SK-N-SH (cell line): ENCODE data around the gene CRYBG1. TPM values are rescaled to one million over a fixed set of nuclear protein-coding genes. Genes with fewer than 3 reads are reported as not detected.
A peak's percentile ranks its signal among the peaks of the same experiment; 100 is the strongest.

Experiments
- CTCF ChIA-PET: fragments of 300-600, 350-600 bp; formaldehyde crosslinking; extraction: SDS; loops from one replicate; lab custom pipeline; 2021; lab: Yijun Ruan, JAX
- POLR2A ChIA-PET: fragments of 350-600 bp; sonication (Branson Sonifier 250); formaldehyde crosslinking; extraction: SDS; loops from one replicate; lab custom pipeline; 2020; ENCODE audit warnings: antibody characterized with exemption, inconsistent platforms; lab: Yijun Ruan, JAX
- DNase-seq: peaks from one replicate; pipeline ENCODE4 v3.0.0; 2012
- H2AFZ ChIP-seq: fragments of 200-600 bp; sonication (generic); 2 replicates; pipeline ENCODE4 v1.8.1; 2016; ENCODE audit warnings: antibody characterized with exemption, mild to moderate bottlenecking, low read depth
- H3F3A ChIP-seq: fragments of 200-600 bp; sonication (generic); replicated peaks from 2 replicates; pipeline ENCODE3; 2016; ENCODE audit warnings: antibody characterized with exemption, mild to moderate bottlenecking; ENCODE audit not compliant: insufficient read depth
- H3K27ac ChIP-seq, 2 experiments: fragments of 200-500 bp in 1 of 2; fragments of 200-600 bp in 1 of 2; sonication (Bioruptor generic) in 1 of 2; sonication (generic), shearing (Covaris generic) in 1 of 2; 2 replicates each; pipeline versions ENCODE4 v1.5.1 to v1.6.1; 2014 to 2016; ENCODE audit warnings: low read depth in 2 of 2, inconsistent platforms in 1 of 2, low read length in 1 of 2, mild to moderate bottlenecking in 1 of 2, mixed read lengths in 1 of 2
- H3K27me3 ChIP-seq: fragments of 200-600 bp; sonication (generic), shearing (Covaris generic); 2 replicates; pipeline ENCODE4 v1.6.1; 2016; ENCODE audit warnings: mixed run types; ENCODE audit not compliant: insufficient read depth
- H3K36me3 ChIP-seq, 2 experiments: fragments of 200-500 bp in 1 of 2; fragments of 200-600 bp in 1 of 2; sonication (Bioruptor generic) in 1 of 2; sonication (generic) in 1 of 2; replicated peaks in 1 of 2; 2 replicates each; pipeline versions ENCODE3 to v1.5.1; 2014 to 2016; ENCODE audit warnings: low read length in 1 of 2, mild to moderate bottlenecking in 1 of 2; ENCODE audit not compliant: insufficient read depth in 2 of 2, control insufficient read depth in 1 of 2
- H3K4me1 ChIP-seq, 2 experiments: fragments of 200-500 bp in 1 of 2; fragments of 200-600 bp in 1 of 2; sonication (Bioruptor generic) in 1 of 2; sonication (generic), shearing (Covaris generic) in 1 of 2; 2 replicates each; pipeline versions ENCODE4 v1.5.1 to v1.6.1; 2014 to 2016; ENCODE audit warnings: low read depth in 1 of 2, low read length in 1 of 2, mixed run types in 1 of 2; ENCODE audit not compliant: insufficient read depth in 2 of 2, control insufficient read depth in 1 of 2
- H3K4me2 ChIP-seq: fragments of 200-600 bp; sonication (generic), shearing (Covaris generic); 2 replicates; pipeline ENCODE4 v1.6.1; 2017; ENCODE audit warnings: mixed run types
- H3K4me3 ChIP-seq, 2 experiments: fragments of 200-500 bp in 1 of 2; fragments of 200-600 bp in 1 of 2; sonication (Bioruptor generic) in 1 of 2; sonication (generic), shearing (Covaris generic) in 1 of 2; 2 replicates each; pipeline versions ENCODE4 v1.5.1 to v1.8.1; 2014 to 2016; ENCODE audit warnings: low read depth in 2 of 2, inconsistent platforms in 1 of 2, low read length in 1 of 2, mild to moderate bottlenecking in 1 of 2, mixed read lengths in 1 of 2, moderate library complexity in 1 of 2
- H3K79me2 ChIP-seq: fragments of 200-600 bp; sonication (generic); 2 replicates; pipeline ENCODE4 v1.8.1; 2017; ENCODE audit warnings: mild to moderate bottlenecking; ENCODE audit not compliant: insufficient read depth
- H3K9ac ChIP-seq: fragments of 200-600 bp; sonication (generic); 2 replicates; pipeline ENCODE4 v1.6.1; 2017; ENCODE audit warnings: mixed run types
- H3K9me2 ChIP-seq: fragments of 200-600 bp; sonication (generic); 2 replicates; pipeline ENCODE4 v1.6.1; 2017; ENCODE audit warnings: mixed run types
- H3K9me3 ChIP-seq: fragments of 200-600 bp; sonication (generic); 2 replicates; pipeline ENCODE4 v1.6.1; 2017; ENCODE audit warnings: mixed run types, mild to moderate bottlenecking, moderate library complexity
- H4K20me1 ChIP-seq: fragments of 200-600 bp; sonication (generic); 2 replicates; pipeline ENCODE4 v1.6.1; 2017; ENCODE audit warnings: mild to moderate bottlenecking, mixed run types; ENCODE audit not compliant: insufficient read depth
- CHD2 ChIP-seq: fragments of 150-350 bp; IDR thresholded peaks from 2 replicates; pipeline ENCODE4 v1.6.1; 2018; ENCODE audit warnings: low read length; ENCODE audit not compliant: partially characterized antibody
- FOSL2 ChIP-seq: IDR thresholded peaks from 2 replicates; pipeline ENCODE4 v1.4.0; 2012; ENCODE audit warnings: low read depth, mild to moderate bottlenecking, moderate library complexity, borderline replicate concordance
- FOXM1 ChIP-seq: IDR thresholded peaks from 2 replicates; pipeline ENCODE4 v1.4.0; 2012; ENCODE audit warnings: low read depth, mild to moderate bottlenecking
- MAX ChIP-seq: IDR thresholded peaks from 2 replicates; pipeline ENCODE4 v1.4.0; 2012; ENCODE audit warnings: low read depth
- MEF2A ChIP-seq: IDR thresholded peaks from 2 replicates; pipeline ENCODE4 v1.4.0; 2012; ENCODE audit warnings: low read depth, borderline replicate concordance
- NFIC ChIP-seq: IDR thresholded peaks from 2 replicates; pipeline ENCODE4 v1.4.0; 2012; ENCODE audit warnings: borderline replicate concordance
- NRF1 ChIP-seq: IDR thresholded peaks from 2 replicates; pipeline ENCODE4 v1.6.1; 2012; ENCODE audit warnings: low read depth, mild to moderate bottlenecking, low read length
- POLR2AphosphoS5 ChIP-seq: IDR thresholded peaks from 2 replicates; pipeline ENCODE4 v1.6.1; 2012; ENCODE audit warnings: low read depth, low read length
- RAD21 ChIP-seq: IDR thresholded peaks from 2 replicates; pipeline ENCODE4 v1.6.1; 2012; ENCODE audit warnings: mild to moderate bottlenecking, low read length
- SIN3A ChIP-seq: IDR thresholded peaks from 2 replicates; pipeline ENCODE4 v1.6.1; 2012; ENCODE audit warnings: low read depth, mild to moderate bottlenecking, low read length, moderate library complexity, borderline replicate concordance
- TAF1 ChIP-seq: IDR thresholded peaks from 2 replicates; pipeline ENCODE4 v1.6.1; 2012; ENCODE audit warnings: low read depth, mild to moderate bottlenecking, low read length, moderate library complexity, borderline replicate concordance
- TEAD4 ChIP-seq: IDR thresholded peaks from 2 replicates; pipeline ENCODE4 v1.4.0; 2012; ENCODE audit warnings: mild to moderate bottlenecking, borderline replicate concordance; ENCODE audit not compliant: insufficient read depth
- WGBS: methylation state at CpG from one replicate; pipeline ENCODE4 v1.1.6; 2017; ENCODE audit warnings: low lambda C conversion rate; 5-methylcytosine and 5-hydroxymethylcytosine counted together
- polyA plus RNA-seq, 3 experiments: library from polyadenylated mRNA; depleted of rRNA; stranded (reverse); fragments of >200 nt; gene quantifications; 2 replicates each; pipeline ENCODE4 v1.2.3, GENCODE V29; 2012
- TF ChIP-seq, protein P1 (sequence below): IDR thresholded peaks from 2 replicates; pipeline ENCODE4; 2012
- TF ChIP-seq, protein P2 (sequence below): IDR thresholded peaks from 2 replicates; pipeline ENCODE4 v1.6.1; 2012; ENCODE audit warnings: mild to moderate bottlenecking, low read depth, low read length, moderate library complexity
- TF ChIP-seq, protein P3 (sequence below): IDR thresholded peaks from 2 replicates; pipeline ENCODE4 v1.4.0; 2012; ENCODE audit warnings: low read depth, borderline replicate concordance

Gene CRYBG1
- polyA plus RNA-seq, 1 of the 3 experiments (the other 2 are of a cell fraction) = 13.8 TPM

- POLR2A ChIA-PET = no interaction called here
- peak overlapping the region; percentile 78; the same call in 1 of the 2 replicates for H3K4me2 ChIP-seq
These were observed 160.3 kb downstream of the CRYBG1 start for GRCh38 chr6:106520711-106521401.

GRCh38 chr6:106522562-106523250, 162.2 kb downstream of the CRYBG1 start:
- H3K4me3 ChIP-seq = peak overlapping the region in 1 of 2 experiments; percentile 4; a peak in 2 of 4 replicates
- H3F3A ChIP-seq = peaks cover 57% of the 10 kb centered on the region
- H3K36me3 ChIP-seq = peaks cover 4 to 43% of the 10 kb centered on the region in 2 experiments
- H3K9me3 ChIP-seq = no peaks in the 10 kb centered on the region
- no peaks in the 10 kb centered on the region for H4K20me1 ChIP-seq
- no peak for DNase-seq
- 62% methylated on average over 6 of the region's 6 CpGs for WGBS
- H3K79me2 ChIP-seq = peaks cover 75% of the 10 kb centered on the region
- H3K27me3 ChIP-seq = no peaks in the 10 kb centered on the region
- H3K4me2 ChIP-seq = peak overlapping the region; percentile 62; the same call in 1 of the 2 replicates
- H2AFZ ChIP-seq = no peak overlapping the region
- H3K9ac ChIP-seq = peak overlapping the region; percentile 17; the same call in 1 of the 2 replicates
- H3K9me2 ChIP-seq = no peaks in the 10 kb centered on the region
- CTCF ChIA-PET = interaction anchor here (1.2 to 1.8 kb wide), 4 partner anchors 11 to 183 kb away, joined by 3 to 4 read pairs (median 4); no protein-coding TSS in a partner anchor
- peaks cover 0 to 34% of the 10 kb centered on the region in 2 experiments for H3K4me1 ChIP-seq
- H3K27ac ChIP-seq = peak overlapping the region in 1 of 2 experiments; percentile 100; a peak in 1 of 4 replicates
- POLR2A ChIA-PET = no interaction called here
- TF ChIP-seq TEAD4 (no peak), CHD2 (no peak), FOSL2 (no peak), FOXM1 (no peak), RAD21 (no peak), POLR2AphosphoS5 (no peak), SIN3A (no peak), MAX (no peak), TAF1 (no peak)
- TF ChIP-seq, protein P1, sequence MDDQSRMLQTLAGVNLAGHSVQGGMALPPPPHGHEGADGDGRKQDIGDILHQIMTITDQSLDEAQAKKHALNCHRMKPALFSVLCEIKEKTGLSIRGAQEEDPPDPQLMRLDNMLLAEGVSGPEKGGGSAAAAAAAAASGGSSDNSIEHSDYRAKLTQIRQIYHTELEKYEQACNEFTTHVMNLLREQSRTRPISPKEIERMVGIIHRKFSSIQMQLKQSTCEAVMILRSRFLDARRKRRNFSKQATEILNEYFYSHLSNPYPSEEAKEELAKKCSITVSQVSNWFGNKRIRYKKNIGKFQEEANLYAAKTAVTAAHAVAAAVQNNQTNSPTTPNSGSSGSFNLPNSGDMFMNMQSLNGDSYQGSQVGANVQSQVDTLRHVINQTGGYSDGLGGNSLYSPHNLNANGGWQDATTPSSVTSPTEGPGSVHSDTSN = no peak
- TF ChIP-seq, protein P2, sequence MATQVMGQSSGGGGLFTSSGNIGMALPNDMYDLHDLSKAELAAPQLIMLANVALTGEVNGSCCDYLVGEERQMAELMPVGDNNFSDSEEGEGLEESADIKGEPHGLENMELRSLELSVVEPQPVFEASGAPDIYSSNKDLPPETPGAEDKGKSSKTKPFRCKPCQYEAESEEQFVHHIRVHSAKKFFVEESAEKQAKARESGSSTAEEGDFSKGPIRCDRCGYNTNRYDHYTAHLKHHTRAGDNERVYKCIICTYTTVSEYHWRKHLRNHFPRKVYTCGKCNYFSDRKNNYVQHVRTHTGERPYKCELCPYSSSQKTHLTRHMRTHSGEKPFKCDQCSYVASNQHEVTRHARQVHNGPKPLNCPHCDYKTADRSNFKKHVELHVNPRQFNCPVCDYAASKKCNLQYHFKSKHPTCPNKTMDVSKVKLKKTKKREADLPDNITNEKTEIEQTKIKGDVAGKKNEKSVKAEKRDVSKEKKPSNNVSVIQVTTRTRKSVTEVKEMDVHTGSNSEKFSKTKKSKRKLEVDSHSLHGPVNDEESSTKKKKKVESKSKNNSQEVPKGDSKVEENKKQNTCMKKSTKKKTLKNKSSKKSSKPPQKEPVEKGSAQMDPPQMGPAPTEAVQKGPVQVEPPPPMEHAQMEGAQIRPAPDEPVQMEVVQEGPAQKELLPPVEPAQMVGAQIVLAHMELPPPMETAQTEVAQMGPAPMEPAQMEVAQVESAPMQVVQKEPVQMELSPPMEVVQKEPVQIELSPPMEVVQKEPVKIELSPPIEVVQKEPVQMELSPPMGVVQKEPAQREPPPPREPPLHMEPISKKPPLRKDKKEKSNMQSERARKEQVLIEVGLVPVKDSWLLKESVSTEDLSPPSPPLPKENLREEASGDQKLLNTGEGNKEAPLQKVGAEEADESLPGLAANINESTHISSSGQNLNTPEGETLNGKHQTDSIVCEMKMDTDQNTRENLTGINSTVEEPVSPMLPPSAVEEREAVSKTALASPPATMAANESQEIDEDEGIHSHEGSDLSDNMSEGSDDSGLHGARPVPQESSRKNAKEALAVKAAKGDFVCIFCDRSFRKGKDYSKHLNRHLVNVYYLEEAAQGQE = no peak

More at GRCh38 chr6:106520711-106521401, 160.3 kb downstream of the CRYBG1 start:
- no peaks in the 10 kb centered on the region for H3K9me2 ChIP-seq
- TF ChIP-seq TEAD4 = no peak
- no peak for TF ChIP-seq MEF2A
- TF ChIP-seq MAX = no peak
- no peak for TF ChIP-seq NRF1
- TF ChIP-seq RAD21 = no peak
- no peak for TF ChIP-seq NFIC
- no peak for TF ChIP-seq FOSL2
- TF ChIP-seq, protein P3, sequence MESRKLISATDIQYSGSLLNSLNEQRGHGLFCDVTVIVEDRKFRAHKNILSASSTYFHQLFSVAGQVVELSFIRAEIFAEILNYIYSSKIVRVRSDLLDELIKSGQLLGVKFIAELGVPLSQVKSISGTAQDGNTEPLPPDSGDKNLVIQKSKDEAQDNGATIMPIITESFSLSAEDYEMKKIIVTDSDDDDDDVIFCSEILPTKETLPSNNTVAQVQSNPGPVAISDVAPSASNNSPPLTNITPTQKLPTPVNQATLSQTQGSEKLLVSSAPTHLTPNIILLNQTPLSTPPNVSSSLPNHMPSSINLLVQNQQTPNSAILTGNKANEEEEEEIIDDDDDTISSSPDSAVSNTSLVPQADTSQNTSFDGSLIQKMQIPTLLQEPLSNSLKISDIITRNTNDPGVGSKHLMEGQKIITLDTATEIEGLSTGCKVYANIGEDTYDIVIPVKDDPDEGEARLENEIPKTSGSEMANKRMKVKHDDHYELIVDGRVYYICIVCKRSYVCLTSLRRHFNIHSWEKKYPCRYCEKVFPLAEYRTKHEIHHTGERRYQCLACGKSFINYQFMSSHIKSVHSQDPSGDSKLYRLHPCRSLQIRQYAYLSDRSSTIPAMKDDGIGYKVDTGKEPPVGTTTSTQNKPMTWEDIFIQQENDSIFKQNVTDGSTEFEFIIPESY = no peak
- TF ChIP-seq FOXM1 = no peak
- H3K4me3 ChIP-seq = no peak overlapping the region
- CTCF ChIA-PET = interaction anchor here (0.6 to 1.6 kb wide), 3 partner anchors 8 to 181 kb away, joined by 3 to 4 read pairs (median 3); no protein-coding TSS in a partner anchor
- peaks cover 49% of the 10 kb centered on the region for H3F3A ChIP-seq
- H3K79me2 ChIP-seq = peaks cover 77% of the 10 kb centered on the region
- WGBS = 92% methylated on average over 15 of the region's 15 CpGs
- peak overlapping the region; percentile 85; the same call in 1 of the 2 replicates for H3K9ac ChIP-seq
- H3K4me1 ChIP-seq = peaks cover 0 to 26% of the 10 kb centered on the region in 2 experiments
- peaks cover 4 to 25% of the 10 kb centered on the region in 2 experiments for H3K36me3 ChIP-seq
- DNase-seq = no peak
- no peaks in the 10 kb centered on the region for H3K27me3 ChIP-seq
- no peaks in the 10 kb centered on the region for H3K9me3 ChIP-seq
- H2AFZ ChIP-seq = no peak overlapping the region
- H3K27ac ChIP-seq = peak overlapping the region; percentile 84 to 100; a peak in 3 of 4 replicates
- no peaks in the 10 kb centered on the region for H4K20me1 ChIP-seq
